CD4-positive, alpha-beta T cell treated with Interferon gamma for 1 hour (primary cell): ENCODE data around the gene STAT5B.
A peak's percentile ranks its signal among the peaks of the same experiment; 100 is the strongest.

Experiments used
- DNase-seq: peaks from one replicate; pipeline ENCODE4 v3.0.0-alpha.2; 2020

Gene STAT5B

GRCh38 chr17:42169351-42169750, 106.8 kb downstream of the STAT5B start:
- DNase-seq: no peak

DNA sequence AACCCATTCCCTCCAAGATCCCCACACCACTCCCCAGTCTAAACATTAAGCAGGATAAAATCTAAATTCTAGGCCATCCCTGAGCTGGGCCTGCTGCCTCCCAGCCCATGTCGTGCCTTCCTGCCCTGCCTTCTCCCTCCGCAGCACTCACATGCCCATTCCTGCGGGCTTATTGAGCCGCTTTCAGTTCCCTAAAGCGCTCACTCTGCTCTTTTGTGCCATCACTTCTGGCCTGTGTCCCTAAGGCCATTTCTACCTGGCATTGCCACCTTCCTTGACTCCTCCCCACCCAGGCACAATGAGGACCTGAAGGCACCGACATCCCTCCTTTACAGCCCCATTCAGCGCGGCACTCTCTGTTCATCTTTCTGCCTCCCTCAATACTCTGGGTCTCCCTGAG, 108.4 kb downstream of the STAT5B start:
- DNase-seq: no peak

DNA sequence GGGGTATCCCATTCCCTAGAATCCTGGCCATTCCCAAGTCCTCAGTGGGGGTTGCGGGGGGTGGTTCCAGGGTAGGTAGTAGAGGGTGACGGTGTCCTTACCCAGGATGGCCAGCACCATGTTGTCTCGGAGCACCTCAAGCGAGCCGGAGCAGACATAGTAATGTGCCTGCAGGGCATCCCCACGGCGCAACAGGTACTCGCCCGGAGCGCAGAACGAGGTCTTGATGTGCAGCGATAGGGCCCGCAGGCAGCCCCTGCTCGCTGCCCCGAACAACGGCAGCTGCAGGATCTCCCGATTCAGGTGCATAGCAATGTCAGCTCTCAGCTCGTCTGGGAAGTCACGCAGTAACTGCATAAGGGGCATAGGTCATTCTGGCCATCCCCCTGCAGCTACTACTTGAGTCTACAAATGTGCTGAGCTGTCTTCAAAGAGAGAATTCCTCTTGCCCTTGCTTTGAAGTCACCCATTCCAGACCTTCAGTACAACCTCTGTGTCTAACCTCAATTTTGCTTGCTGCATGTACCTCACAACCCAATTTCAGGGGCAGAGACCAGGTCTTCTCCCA, 109.9 kb downstream of the STAT5B start:
- no peak for DNase-seq

- no peak for DNase-seq
Observed at GRCh38 chr17:42165751-42166150, 110.4 kb downstream of the STAT5B start.

DNA sequence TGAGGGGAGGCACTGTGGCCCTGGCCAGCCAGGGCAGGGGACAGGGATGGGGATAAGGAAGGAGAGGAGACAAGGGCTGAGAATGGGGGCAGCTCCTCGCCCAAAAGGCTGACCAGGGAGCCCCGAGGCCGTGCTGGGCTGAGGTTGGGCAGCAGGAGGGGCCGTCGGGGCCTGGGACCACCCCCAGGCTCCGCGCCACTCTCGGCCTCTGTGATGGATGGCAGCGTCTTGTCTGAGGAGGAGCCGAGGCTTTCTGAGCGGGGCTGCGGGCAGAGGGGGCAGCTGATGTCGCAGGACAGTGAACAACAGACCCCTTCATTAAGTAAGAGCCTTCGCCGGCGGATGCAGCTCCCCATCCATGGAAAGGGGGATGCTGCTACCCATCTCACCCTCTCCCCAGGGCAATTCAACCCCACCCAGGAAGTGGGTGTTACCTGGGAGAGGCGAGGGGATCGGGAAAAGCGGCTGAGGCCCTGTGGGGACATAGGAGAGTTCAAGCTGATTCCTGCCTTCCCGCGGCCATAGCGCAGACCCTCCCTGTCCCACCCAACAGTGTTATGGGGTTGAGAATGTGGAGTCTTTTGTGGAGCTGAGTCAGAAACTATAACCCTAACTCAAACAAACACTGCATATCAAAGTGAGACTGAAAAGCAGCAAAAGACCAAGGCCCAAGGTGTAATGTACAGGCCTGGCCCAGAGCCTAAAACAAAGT, 112.3 kb downstream of the STAT5B start:
- DNase-seq: no peak

GRCh38 chr17:42163113-42163512, 113.1 kb downstream of the STAT5B start:
- no peak for DNase-seq

DNA sequence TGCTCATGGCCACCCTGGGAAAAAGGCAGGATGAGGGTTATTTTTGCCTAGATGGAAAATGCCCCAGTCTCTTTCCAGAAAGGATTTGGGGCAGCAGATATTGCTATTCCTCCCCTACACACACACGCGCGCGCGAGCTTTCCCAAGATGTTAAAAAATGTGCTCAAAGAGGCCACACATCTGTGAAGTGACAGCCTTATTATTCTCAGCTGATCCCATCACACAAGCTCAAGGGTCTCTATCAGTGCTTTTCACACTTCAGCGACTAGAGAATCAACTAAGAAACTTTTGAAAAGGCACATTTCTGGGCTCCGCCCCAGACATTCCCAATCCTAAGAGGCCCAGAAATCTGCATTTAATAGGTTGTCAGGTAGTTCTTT, 115.7 kb downstream of the STAT5B start:
- DNase-seq: no peak

GRCh38 chr17:42159796-42160530, 116.2 kb downstream of the STAT5B start:
- DNase-seq: no peak

- no peak for DNase-seq
Observed at GRCh38 chr17:42155614-42156045, 120.6 kb downstream of the STAT5B start.

- peak; percentile 29 for DNase-seq
Observed at GRCh38 chr17:42153919-42154742, 122.1 kb downstream of the STAT5B start.
